Measurements from ENCODE around the gene SLC2A13. TPM values are rescaled to one million over a fixed set of nuclear protein-coding genes. Genes with fewer than 3 reads are reported as not detected.

SLC2A13 gene
- total RNA-seq, 1 experiment from 2014 or later: 15.3 TPM

DNA sequence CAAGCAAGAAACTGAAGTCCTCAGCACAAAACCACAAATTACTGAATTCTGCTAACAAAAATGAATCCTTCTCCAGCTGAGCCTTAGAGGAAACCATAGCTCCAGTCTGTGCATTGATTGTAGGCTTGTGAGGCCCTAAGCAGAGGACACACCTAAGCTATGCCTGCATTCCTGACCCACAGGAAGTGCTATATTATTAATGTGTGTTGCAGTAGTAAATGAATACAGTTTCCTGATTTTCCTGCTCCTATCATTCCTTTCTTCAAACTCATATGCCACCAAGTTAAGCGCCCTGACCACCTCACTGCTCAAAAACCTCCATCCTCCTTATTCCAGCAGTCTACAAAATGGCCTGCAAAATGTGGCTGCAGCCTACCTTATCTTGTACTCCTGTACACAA is 334.4 kb downstream of the SLC2A13 start:
- TF ChIP-seq ELF4 (CRISPR knock-in tag; IDR thresholded peaks at IDR 0.05; ENCODE audit: low read depth): no peak
- no peak for TF ChIP-seq TP53 (CRISPR knock-in tag; IDR thresholded peaks at IDR 0.05)
- no peak for TF ChIP-seq OVOL2 (CRISPR knock-in tag; IDR thresholded peaks at IDR 0.05; ENCODE audit: borderline replicate concordance)
- no peak for TF ChIP-seq ATF6 (CRISPR knock-in tag; IDR thresholded peaks at IDR 0.05)
- no peak for TF ChIP-seq SMAD3 (CRISPR knock-in tag; IDR thresholded peaks at IDR 0.05; ENCODE audit: borderline replicate concordance)
- TF ChIP-seq NFE2L1 (CRISPR knock-in tag; IDR thresholded peaks at IDR 0.05): no peak
- TF ChIP-seq, protein P1, sequence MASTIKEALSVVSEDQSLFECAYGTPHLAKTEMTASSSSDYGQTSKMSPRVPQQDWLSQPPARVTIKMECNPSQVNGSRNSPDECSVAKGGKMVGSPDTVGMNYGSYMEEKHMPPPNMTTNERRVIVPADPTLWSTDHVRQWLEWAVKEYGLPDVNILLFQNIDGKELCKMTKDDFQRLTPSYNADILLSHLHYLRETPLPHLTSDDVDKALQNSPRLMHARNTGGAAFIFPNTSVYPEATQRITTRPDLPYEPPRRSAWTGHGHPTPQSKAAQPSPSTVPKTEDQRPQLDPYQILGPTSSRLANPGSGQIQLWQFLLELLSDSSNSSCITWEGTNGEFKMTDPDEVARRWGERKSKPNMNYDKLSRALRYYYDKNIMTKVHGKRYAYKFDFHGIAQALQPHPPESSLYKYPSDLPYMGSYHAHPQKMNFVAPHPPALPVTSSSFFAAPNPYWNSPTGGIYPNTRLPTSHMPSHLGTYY (CRISPR knock-in tag; IDR thresholded peaks at IDR 0.05): no peak
- TF ChIP-seq KAT7 (CRISPR knock-in tag; IDR thresholded peaks at IDR 0.05; ENCODE audit: borderline replicate concordance): no peak
- TF ChIP-seq MXD4 (CRISPR knock-in tag; IDR thresholded peaks at IDR 0.05; ENCODE audit: borderline replicate concordance): no peak
- TF ChIP-seq ZNF263 (CRISPR knock-in tag; IDR thresholded peaks at IDR 0.05; ENCODE audit: low read depth): no peak
- no peak for TF ChIP-seq USF2 (CRISPR knock-in tag; IDR thresholded peaks at IDR 0.05)
- no peak for TF ChIP-seq NR2C2 (CRISPR knock-in tag; IDR thresholded peaks at IDR 0.05)
- TF ChIP-seq PRRX2 (CRISPR knock-in tag; IDR thresholded peaks at IDR 0.05): no peak
- TF ChIP-seq, protein P2, sequence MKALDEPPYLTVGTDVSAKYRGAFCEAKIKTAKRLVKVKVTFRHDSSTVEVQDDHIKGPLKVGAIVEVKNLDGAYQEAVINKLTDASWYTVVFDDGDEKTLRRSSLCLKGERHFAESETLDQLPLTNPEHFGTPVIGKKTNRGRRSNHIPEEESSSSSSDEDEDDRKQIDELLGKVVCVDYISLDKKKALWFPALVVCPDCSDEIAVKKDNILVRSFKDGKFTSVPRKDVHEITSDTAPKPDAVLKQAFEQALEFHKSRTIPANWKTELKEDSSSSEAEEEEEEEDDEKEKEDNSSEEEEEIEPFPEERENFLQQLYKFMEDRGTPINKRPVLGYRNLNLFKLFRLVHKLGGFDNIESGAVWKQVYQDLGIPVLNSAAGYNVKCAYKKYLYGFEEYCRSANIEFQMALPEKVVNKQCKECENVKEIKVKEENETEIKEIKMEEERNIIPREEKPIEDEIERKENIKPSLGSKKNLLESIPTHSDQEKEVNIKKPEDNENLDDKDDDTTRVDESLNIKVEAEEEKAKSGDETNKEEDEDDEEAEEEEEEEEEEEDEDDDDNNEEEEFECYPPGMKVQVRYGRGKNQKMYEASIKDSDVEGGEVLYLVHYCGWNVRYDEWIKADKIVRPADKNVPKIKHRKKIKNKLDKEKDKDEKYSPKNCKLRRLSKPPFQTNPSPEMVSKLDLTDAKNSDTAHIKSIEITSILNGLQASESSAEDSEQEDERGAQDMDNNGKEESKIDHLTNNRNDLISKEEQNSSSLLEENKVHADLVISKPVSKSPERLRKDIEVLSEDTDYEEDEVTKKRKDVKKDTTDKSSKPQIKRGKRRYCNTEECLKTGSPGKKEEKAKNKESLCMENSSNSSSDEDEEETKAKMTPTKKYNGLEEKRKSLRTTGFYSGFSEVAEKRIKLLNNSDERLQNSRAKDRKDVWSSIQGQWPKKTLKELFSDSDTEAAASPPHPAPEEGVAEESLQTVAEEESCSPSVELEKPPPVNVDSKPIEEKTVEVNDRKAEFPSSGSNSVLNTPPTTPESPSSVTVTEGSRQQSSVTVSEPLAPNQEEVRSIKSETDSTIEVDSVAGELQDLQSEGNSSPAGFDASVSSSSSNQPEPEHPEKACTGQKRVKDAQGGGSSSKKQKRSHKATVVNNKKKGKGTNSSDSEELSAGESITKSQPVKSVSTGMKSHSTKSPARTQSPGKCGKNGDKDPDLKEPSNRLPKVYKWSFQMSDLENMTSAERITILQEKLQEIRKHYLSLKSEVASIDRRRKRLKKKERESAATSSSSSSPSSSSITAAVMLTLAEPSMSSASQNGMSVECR (CRISPR knock-in tag; IDR thresholded peaks at IDR 0.05; ENCODE audit: borderline replicate concordance): no peak
- no peak for TF ChIP-seq FOXK1 (CRISPR knock-in tag; IDR thresholded peaks at IDR 0.05)
- TF ChIP-seq, protein P3, sequence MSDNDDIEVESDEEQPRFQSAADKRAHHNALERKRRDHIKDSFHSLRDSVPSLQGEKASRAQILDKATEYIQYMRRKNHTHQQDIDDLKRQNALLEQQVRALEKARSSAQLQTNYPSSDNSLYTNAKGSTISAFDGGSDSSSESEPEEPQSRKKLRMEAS (CRISPR knock-in tag; IDR thresholded peaks at IDR 0.05): no peak
- no peak for TF ChIP-seq TCF7 (CRISPR knock-in tag; IDR thresholded peaks at IDR 0.05; ENCODE audit: low read depth)
- TF ChIP-seq ZNF219 (CRISPR knock-in tag; IDR thresholded peaks at IDR 0.05; ENCODE audit: borderline replicate concordance): no peak
- TF ChIP-seq, protein P4, sequence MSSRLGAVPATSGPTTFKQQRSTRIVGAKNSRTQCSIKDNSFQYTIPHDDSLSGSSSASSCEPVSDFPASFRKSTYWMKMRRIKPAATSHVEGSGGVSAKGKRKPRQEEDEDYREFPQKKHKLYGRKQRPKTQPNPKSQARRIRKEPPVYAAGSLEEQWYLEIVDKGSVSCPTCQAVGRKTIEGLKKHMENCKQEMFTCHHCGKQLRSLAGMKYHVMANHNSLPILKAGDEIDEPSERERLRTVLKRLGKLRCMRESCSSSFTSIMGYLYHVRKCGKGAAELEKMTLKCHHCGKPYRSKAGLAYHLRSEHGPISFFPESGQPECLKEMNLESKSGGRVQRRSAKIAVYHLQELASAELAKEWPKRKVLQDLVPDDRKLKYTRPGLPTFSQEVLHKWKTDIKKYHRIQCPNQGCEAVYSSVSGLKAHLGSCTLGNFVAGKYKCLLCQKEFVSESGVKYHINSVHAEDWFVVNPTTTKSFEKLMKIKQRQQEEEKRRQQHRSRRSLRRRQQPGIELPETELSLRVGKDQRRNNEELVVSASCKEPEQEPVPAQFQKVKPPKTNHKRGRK (CRISPR knock-in tag; IDR thresholded peaks at IDR 0.05; ENCODE audit: borderline replicate concordance): no peak
- ATAC-seq: no peak
- no peak for DNase-seq (ENCODE audit: low spot score)
- POLR2A ChIA-PET: no interaction called here
- peaks cover 11% of the 10 kb centered on the region for H3K36me3 Mint-ChIP-seq
- no peaks in the 10 kb centered on the region for H3K27me3 Mint-ChIP-seq (ENCODE audit: low read depth)
- H3K4me1 Mint-ChIP-seq: no peaks in the 10 kb centered on the region
- no peak overlapping the region for H3K4me3 Mint-ChIP-seq
- CTCF ChIA-PET: no interaction called here
- no peak overlapping the region for H3K27ac Mint-ChIP-seq
- peaks cover 13% of the 10 kb centered on the region for H3K9me3 Mint-ChIP-seq
